GM23338 (cell line): Measurements from ENCODE around the gene SPATA9. TPM values are rescaled to one million over a fixed set of nuclear protein-coding genes. Genes with fewer than 3 reads are reported as not detected.
"Not testable (repeated sequence)": the region's sequence is repeated elsewhere in the genome, so short reads cannot be mapped to it uniquely, and the experiment has no call there.

Experiments
- ATAC-seq: fragments of 200-7000 bp; cut with Tn5 transposase; 3 replicates; pipeline ENCODE4 v1.9.1; 2020
- DNase-seq: peaks from one replicate; pipeline ENCODE4 v3.0.0-alpha.2; 2015; ENCODE audit warnings: low spot score
- H2AFZ ChIP-seq: fragments of 200-600 bp; sonication (generic); 2 replicates; pipeline ENCODE4 v1.8.0; 2016; ENCODE audit warnings: antibody characterized with exemption, mild to moderate bottlenecking, moderate library complexity
- H3F3A ChIP-seq: fragments of 200-600 bp; sonication (generic); replicated peaks from 2 replicates; pipeline ENCODE4 v1.8.0; 2017; ENCODE audit warnings: antibody characterized with exemption, mixed run types, low read depth
- H3K27ac ChIP-seq: fragments of 200-600 bp; sonication (generic); 2 replicates; pipeline ENCODE4 v1.6.1; 2016; ENCODE audit warnings: low read depth
- H3K27me3 ChIP-seq: fragments of 200-600 bp; sonication (generic); 2 replicates; pipeline ENCODE4 v1.8.0; 2016; ENCODE audit warnings: mild to moderate bottlenecking, mixed run types, moderate library complexity; ENCODE audit not compliant: insufficient read depth
- H3K36me3 ChIP-seq: fragments of 200-600 bp; sonication (generic); 2 replicates; pipeline ENCODE4 v1.8.0; 2016; ENCODE audit warnings: mild to moderate bottlenecking; ENCODE audit not compliant: insufficient read depth
- H3K4me1 ChIP-seq: fragments of 200-600 bp; sonication (generic); 2 replicates; pipeline ENCODE4 v1.8.0; 2016; ENCODE audit warnings: mild to moderate bottlenecking, moderate library complexity; ENCODE audit not compliant: insufficient read depth
- H3K4me2 ChIP-seq: fragments of 200-600 bp; sonication (generic); 2 replicates; pipeline ENCODE4 v1.7.1; 2017; ENCODE audit warnings: mixed run types
- H3K4me3 ChIP-seq: fragments of 200-600 bp; sonication (generic); 2 replicates; pipeline ENCODE4 v1.6.1; 2016; ENCODE audit warnings: mixed run types
- H3K79me2 ChIP-seq: fragments of 200-600 bp; sonication (generic); replicated peaks from 2 replicates; pipeline ENCODE4 v1.8.0; 2017; ENCODE audit warnings: mild to moderate bottlenecking; ENCODE audit not compliant: insufficient read depth
- H3K9me2 ChIP-seq: fragments of 200-600 bp; sonication (generic); 2 replicates; pipeline ENCODE4 v1.8.0; 2017; ENCODE audit not compliant: insufficient read depth
- H4K20me1 ChIP-seq: fragments of 200-600 bp; sonication (generic); replicated peaks from 2 replicates; pipeline ENCODE4 v1.8.0; 2017; ENCODE audit warnings: mild to moderate bottlenecking; ENCODE audit not compliant: insufficient read depth
- H3K27ac Mint-ChIP-seq: 2 replicates; pipeline ENCODE4 v1.8.0; 2020; ENCODE audit warnings: inconsistent platforms, mild to moderate bottlenecking, moderate library complexity, mixed read lengths
- H3K27me3 Mint-ChIP-seq: 3 replicates; pipeline ENCODE4 v1.8.0; 2022; ENCODE audit warnings: low read depth, mild to moderate bottlenecking, moderate library complexity, mixed read lengths, inconsistent platforms; ENCODE audit not compliant: insufficient read depth, poor library complexity
- H3K36me3 Mint-ChIP-seq: 3 replicates; pipeline ENCODE4 v1.8.0; 2021; ENCODE audit warnings: low read depth, mild to moderate bottlenecking, inconsistent platforms, moderate library complexity, mixed read lengths
- H3K4me1 Mint-ChIP-seq: 3 replicates; pipeline ENCODE4 v1.8.0; 2020; ENCODE audit warnings: mild to moderate bottlenecking, inconsistent platforms, mixed read lengths
- H3K4me3 Mint-ChIP-seq: 3 replicates; pipeline ENCODE4 v1.8.0; 2021; ENCODE audit warnings: moderate library complexity, mild to moderate bottlenecking, inconsistent platforms, mixed read lengths
- H3K9me3 Mint-ChIP-seq: 3 replicates; pipeline ENCODE4 v1.8.0; 2020; ENCODE audit warnings: moderate library complexity, mild to moderate bottlenecking, inconsistent platforms, mixed read lengths
- EZH2phosphoT487 ChIP-seq: fragments of 200-600 bp; sonication (generic); IDR thresholded peaks from one replicate; pipeline ENCODE4 v1.8.1; 2018; ENCODE audit warnings: antibody characterized with exemption; ENCODE audit not compliant: unreplicated experiment
- JUNB ChIP-seq: IDR thresholded peaks from one replicate; pipeline ENCODE4 v1.6.1; 2016; ENCODE audit warnings: antibody characterized with exemption; ENCODE audit not compliant: unreplicated experiment
- NANOG ChIP-seq: IDR thresholded peaks from 2 replicates; pipeline ENCODE4 v1.6.1; 2016; ENCODE audit warnings: antibody characterized with exemption, borderline replicate concordance
- POLR2AphosphoS5 ChIP-seq: IDR thresholded peaks from 2 replicates; pipeline ENCODE4 v1.6.1; 2016; ENCODE audit warnings: antibody characterized with exemption, low read depth
- ZNF114 ChIP-seq: fragments of 250-450 bp; sonication (Bioruptor Pico); IDR thresholded peaks from 2 replicates; pipeline ENCODE4 v1.5.0; 2020; ENCODE audit warnings: mild to moderate bottlenecking, moderate library complexity
- polyA plus RNA-seq: library from polyadenylated mRNA; unstranded; fragments of >200 nt; fragmentation: Nextera tagmentation; extraction: Ambion mirVana; gene quantifications from 2 replicates; pipeline ENCODE4 v1.2.1, GENCODE V29; 2016
- total RNA-seq: library from RNA; depleted of rRNA; stranded (reverse); fragments of >200 nt; shearing (Covaris generic); gene quantifications from 2 replicates; pipeline ENCODE4 v1.2.3, GENCODE V29; 2014
- TF ChIP-seq, protein P1 (sequence below), 2 experiments: fragments of 200-600 bp in 1 of 2; sonication (generic) in 1 of 2; conservative IDR thresholded peaks; 2 replicates each; pipeline versions ENCODE4 v1.5.1 to v1.6.1; 2016 to 2017; ENCODE audit warnings: antibody characterized with exemption in 2 of 2, low read depth in 2 of 2, mild to moderate bottlenecking in 2 of 2, moderate library complexity in 1 of 2
- TF ChIP-seq, protein P2 (sequence below): fragments of 250-450 bp; sonication (Bioruptor Pico); IDR thresholded peaks from 2 replicates; pipeline ENCODE4 v1.5.0; 2020; ENCODE audit warnings: mild to moderate bottlenecking, moderate library complexity
- TF ChIP-seq, protein P3 (sequence below): IDR thresholded peaks from 2 replicates; pipeline ENCODE4 v1.6.1; 2016; ENCODE audit warnings: antibody characterized with exemption

SPATA9 gene
- total and polyA plus RNA-seq, 2 experiments from 2014 or later, result not detected

DNA sequence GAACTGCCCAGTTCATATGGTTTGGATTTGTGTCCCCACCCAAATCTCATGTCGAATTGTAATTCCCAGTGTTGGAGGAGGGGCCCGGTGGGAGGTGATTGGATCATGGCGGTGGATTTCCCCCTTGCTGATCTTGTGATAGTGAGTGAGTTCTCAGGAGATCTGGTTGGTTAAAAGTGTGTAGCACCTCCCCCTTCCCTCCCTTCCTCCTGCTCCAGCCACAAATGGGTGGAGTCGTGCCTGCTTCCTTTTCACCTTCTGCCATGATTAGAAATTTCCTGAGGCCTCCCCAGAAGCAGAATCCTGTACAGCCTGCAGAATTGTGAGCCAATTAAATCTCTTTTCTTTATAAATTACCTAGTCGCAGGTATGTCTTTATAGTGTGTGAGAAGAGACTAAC lies 23.4 kb upstream of the SPATA9 start:
- not testable (repeated sequence) for H3K9me2 ChIP-seq, H3K4me1 Mint-ChIP-seq

DNA sequence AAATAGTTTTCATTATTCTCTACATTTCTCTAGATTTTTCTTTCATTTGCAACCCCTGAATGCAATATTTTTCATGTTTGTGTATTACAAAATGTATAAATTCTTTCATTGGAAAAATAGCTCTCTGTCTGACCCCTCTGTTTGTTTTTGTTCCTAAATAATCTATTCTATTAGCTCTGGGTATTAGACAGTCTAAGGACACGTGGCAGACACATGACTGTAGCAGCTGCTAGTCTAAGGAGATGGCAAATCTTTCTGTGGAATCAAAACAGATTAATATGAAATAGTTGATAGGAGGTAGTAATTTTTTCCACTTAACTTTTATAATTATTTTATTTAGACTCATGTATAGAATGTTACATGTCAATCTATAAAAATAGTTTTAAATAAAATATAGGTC lies 21.4 kb upstream of the SPATA9 start:
- ATAC-seq (no peak), DNase-seq (no peak)
- no peaks in the 10 kb centered on the region for H3K79me2 ChIP-seq
- no peak overlapping the region for H3K4me3 ChIP-seq
- H3K27ac ChIP-seq, result no peak overlapping the region
- Mint-ChIP-seq H3K27ac (no peak overlapping the region), H3K36me3 (no peaks in the 10 kb centered on the region), H3K4me3 (no peak overlapping the region), H3K9me3 (no peaks in the 10 kb centered on the region; the same call in 2 of the 3 replicates), H3K4me1 (no peaks in the 10 kb centered on the region), H3K27me3 (peaks cover 1% of the 10 kb centered on the region)
- no peak overlapping the region for H3K4me2 ChIP-seq
- H3F3A ChIP-seq, result no peaks in the 10 kb centered on the region
- H3K27me3 ChIP-seq, result peaks cover 11% of the 10 kb centered on the region
- H3K36me3 ChIP-seq, result no peaks in the 10 kb centered on the region
- no peaks in the 10 kb centered on the region; the same call in 1 of the 2 replicates for H4K20me1 ChIP-seq
- no peak for TF ChIP-seq POLR2AphosphoS5
- no peak for TF ChIP-seq NANOG
- TF ChIP-seq, protein P1, sequence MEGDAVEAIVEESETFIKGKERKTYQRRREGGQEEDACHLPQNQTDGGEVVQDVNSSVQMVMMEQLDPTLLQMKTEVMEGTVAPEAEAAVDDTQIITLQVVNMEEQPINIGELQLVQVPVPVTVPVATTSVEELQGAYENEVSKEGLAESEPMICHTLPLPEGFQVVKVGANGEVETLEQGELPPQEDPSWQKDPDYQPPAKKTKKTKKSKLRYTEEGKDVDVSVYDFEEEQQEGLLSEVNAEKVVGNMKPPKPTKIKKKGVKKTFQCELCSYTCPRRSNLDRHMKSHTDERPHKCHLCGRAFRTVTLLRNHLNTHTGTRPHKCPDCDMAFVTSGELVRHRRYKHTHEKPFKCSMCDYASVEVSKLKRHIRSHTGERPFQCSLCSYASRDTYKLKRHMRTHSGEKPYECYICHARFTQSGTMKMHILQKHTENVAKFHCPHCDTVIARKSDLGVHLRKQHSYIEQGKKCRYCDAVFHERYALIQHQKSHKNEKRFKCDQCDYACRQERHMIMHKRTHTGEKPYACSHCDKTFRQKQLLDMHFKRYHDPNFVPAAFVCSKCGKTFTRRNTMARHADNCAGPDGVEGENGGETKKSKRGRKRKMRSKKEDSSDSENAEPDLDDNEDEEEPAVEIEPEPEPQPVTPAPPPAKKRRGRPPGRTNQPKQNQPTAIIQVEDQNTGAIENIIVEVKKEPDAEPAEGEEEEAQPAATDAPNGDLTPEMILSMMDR (conservative IDR thresholded peaks at IDR 0.05; ENCODE audit: low read depth in 2 of 2), result no peak
- no peak for TF ChIP-seq EZH2phosphoT487
- H3K4me1 ChIP-seq, result no peaks in the 10 kb centered on the region
- H2AFZ ChIP-seq, result no peak overlapping the region
- peaks cover 3% of the 10 kb centered on the region; the same call in 1 of the 2 replicates for H3K9me2 ChIP-seq

More for the DNA sequence above, 23.4 kb upstream of the SPATA9 start:
- H3K79me2 ChIP-seq, ATAC-seq, H3F3A ChIP-seq, H3K27ac ChIP-seq, H3K4me2 ChIP-seq, H3K4me1 ChIP-seq, H2AFZ ChIP-seq, H4K20me1 ChIP-seq, H3K36me3 ChIP-seq, H3K4me3 Mint-ChIP-seq, H3K27ac Mint-ChIP-seq, H3K27me3 Mint-ChIP-seq, DNase-seq, H3K36me3 Mint-ChIP-seq, H3K4me3 ChIP-seq, H3K9me3 Mint-ChIP-seq: not testable (repeated sequence)
- H3K27me3 ChIP-seq, result peaks cover 30% of the 10 kb centered on the region

DNA sequence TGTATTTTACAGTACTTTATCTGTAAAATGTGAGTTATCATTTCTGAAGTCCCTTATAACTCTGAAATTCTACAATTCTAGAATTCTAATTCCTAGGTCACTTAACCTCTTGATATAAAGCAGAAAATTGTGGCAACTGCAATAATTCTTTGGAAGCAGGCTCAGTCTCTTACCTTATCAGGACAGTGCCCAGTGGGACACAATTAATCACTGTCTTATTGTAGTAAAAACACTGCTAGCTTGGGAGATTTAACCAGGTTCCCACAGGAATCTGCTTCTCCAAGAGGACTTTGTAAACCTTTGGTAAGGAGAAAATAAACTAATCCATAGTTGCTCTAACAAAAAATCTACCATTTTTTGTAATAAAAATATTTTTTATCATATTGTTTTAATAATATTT lies 18.3 kb upstream of the SPATA9 start:
- DNase-seq (no peak), ATAC-seq (no peak)
- peaks cover 5% of the 10 kb centered on the region; the same call in 2 of the 3 replicates for H3K4me1 Mint-ChIP-seq
- Histone ChIP-seq H3K4me1 (no peaks in the 10 kb centered on the region), H3K9me2 (peaks cover 3% of the 10 kb centered on the region; the same call in 1 of the 2 replicates), H2AFZ (no peak overlapping the region), H3K36me3 (no peaks in the 10 kb centered on the region), H3K27me3 (no peaks in the 10 kb centered on the region), H3K4me2 (no peak overlapping the region), H4K20me1 (no peaks in the 10 kb centered on the region), H3K4me3 (no peak overlapping the region), H3K79me2 (no peaks in the 10 kb centered on the region), H3F3A (no peaks in the 10 kb centered on the region), H3K27ac (no peak overlapping the region)
- no peak overlapping the region for H3K4me3 Mint-ChIP-seq
- H3K36me3 Mint-ChIP-seq, result no peaks in the 10 kb centered on the region
- H3K27me3 Mint-ChIP-seq, result no peaks in the 10 kb centered on the region
- H3K9me3 Mint-ChIP-seq, result no peaks in the 10 kb centered on the region; the same call in 2 of the 3 replicates
- H3K27ac Mint-ChIP-seq, result no peak overlapping the region
- TF ChIP-seq ZNF114 (CRISPR knock-in tag) (no peak), JUNB (no peak), EZH2phosphoT487 (no peak), NANOG (no peak)
- TF ChIP-seq, protein P2, sequence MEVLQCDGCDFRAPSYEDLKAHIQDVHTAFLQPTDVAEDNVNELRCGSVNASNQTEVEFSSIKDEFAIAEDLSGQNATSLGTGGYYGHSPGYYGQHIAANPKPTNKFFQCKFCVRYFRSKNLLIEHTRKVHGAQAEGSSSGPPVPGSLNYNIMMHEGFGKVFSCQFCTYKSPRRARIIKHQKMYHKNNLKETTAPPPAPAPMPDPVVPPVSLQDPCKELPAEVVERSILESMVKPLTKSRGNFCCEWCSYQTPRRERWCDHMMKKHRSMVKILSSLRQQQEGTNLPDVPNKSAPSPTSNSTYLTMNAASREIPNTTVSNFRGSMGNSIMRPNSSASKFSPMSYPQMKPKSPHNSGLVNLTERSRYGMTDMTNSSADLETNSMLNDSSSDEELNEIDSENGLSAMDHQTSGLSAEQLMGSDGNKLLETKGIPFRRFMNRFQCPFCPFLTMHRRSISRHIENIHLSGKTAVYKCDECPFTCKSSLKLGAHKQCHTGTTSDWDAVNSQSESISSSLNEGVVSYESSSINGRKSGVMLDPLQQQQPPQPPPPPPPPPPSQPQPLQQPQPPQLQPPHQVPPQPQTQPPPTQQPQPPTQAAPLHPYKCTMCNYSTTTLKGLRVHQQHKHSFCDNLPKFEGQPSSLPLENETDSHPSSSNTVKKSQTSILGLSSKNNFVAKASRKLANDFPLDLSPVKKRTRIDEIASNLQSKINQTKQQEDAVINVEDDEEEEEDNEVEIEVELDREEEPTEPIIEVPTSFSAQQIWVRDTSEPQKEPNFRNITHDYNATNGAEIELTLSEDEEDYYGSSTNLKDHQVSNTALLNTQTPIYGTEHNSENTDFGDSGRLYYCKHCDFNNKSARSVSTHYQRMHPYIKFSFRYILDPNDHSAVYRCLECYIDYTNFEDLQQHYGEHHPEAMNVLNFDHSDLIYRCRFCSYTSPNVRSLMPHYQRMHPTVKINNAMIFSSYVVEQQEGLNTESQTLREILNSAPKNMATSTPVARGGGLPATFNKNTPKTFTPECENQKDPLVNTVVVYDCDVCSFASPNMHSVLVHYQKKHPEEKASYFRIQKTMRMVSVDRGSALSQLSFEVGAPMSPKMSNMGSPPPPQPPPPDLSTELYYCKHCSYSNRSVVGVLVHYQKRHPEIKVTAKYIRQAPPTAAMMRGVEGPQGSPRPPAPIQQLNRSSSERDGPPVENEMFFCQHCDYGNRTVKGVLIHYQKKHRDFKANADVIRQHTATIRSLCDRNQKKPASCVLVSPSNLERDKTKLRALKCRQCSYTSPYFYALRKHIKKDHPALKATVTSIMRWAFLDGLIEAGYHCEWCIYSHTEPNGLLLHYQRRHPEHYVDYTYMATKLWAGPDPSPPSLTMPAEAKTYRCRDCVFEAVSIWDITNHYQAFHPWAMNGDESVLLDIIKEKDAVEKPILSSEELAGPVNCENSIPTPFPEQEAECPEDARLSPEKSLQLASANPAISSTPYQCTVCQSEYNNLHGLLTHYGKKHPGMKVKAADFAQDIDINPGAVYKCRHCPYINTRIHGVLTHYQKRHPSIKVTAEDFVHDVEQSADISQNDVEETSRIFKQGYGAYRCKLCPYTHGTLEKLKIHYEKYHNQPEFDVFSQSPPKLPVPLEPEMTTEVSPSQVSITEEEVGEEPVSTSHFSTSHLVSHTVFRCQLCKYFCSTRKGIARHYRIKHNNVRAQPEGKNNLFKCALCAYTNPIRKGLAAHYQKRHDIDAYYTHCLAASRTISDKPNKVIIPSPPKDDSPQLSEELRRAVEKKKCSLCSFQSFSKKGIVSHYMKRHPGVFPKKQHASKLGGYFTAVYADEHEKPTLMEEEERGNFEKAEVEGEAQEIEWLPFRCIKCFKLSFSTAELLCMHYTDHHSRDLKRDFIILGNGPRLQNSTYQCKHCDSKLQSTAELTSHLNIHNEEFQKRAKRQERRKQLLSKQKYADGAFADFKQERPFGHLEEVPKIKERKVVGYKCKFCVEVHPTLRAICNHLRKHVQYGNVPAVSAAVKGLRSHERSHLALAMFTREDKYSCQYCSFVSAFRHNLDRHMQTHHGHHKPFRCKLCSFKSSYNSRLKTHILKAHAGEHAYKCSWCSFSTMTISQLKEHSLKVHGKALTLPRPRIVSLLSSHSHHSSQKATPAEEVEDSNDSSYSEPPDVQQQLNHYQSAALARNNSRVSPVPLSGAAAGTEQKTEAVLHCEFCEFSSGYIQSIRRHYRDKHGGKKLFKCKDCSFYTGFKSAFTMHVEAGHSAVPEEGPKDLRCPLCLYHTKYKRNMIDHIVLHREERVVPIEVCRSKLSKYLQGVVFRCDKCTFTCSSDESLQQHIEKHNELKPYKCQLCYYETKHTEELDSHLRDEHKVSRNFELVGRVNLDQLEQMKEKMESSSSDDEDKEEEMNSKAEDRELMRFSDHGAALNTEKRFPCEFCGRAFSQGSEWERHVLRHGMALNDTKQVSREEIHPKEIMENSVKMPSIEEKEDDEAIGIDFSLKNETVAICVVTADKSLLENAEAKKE (CRISPR knock-in tag), result no peak
- TF ChIP-seq, protein P3, sequence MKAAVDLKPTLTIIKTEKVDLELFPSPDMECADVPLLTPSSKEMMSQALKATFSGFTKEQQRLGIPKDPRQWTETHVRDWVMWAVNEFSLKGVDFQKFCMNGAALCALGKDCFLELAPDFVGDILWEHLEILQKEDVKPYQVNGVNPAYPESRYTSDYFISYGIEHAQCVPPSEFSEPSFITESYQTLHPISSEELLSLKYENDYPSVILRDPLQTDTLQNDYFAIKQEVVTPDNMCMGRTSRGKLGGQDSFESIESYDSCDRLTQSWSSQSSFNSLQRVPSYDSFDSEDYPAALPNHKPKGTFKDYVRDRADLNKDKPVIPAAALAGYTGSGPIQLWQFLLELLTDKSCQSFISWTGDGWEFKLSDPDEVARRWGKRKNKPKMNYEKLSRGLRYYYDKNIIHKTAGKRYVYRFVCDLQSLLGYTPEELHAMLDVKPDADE, result no peak
